Adipocyte (in vitro differentiated cells): ENCODE measurements around the gene HLA-B.
"Not testable (repeated sequence)": the region's sequence is repeated elsewhere in the genome, so short reads cannot be mapped to it uniquely, and the experiment has no call there.

Source experiments
- DNase-seq: peaks from one replicate; pipeline ENCODE4 v3.0.0-alpha.2; 2015; ENCODE audit warnings: low read depth
- H3K27me3 ChIP-seq: replicated peaks from 2 replicates; pipeline ENCODE4 v1.7.0; 2013; ENCODE audit warnings: mild to moderate bottlenecking, low read length, moderate library complexity; ENCODE audit not compliant: control insufficient read depth, insufficient read depth
- H3K36me3 ChIP-seq: 2 replicates; pipeline ENCODE4 v1.7.0; 2013; ENCODE audit warnings: low read length, mild to moderate bottlenecking, moderate library complexity; ENCODE audit not compliant: control insufficient read depth, insufficient read depth, severe bottlenecking
- H3K4me1 ChIP-seq: 2 replicates; pipeline ENCODE4 v1.7.0; 2013; ENCODE audit warnings: mild to moderate bottlenecking, low read length, moderate library complexity; ENCODE audit not compliant: control insufficient read depth, insufficient read depth
- H3K4me3 ChIP-seq: 2 replicates; pipeline ENCODE4 v1.7.0; 2013; ENCODE audit warnings: mild to moderate bottlenecking, low read length, moderate library complexity
- H3K9ac ChIP-seq: 2 replicates; pipeline ENCODE4 v1.7.0; 2013; ENCODE audit warnings: mild to moderate bottlenecking, low read length, moderate library complexity
- H3K9me3 ChIP-seq: 2 replicates; pipeline ENCODE4 v1.7.0; 2013; ENCODE audit warnings: mild to moderate bottlenecking, low read length, moderate library complexity; ENCODE audit not compliant: control insufficient read depth

Gene HLA-B

GRCh38 chr6:31356946-31357466 lies at the start of gene HLA-B:
Gene HLA-B (minus strand): TSS chr6:31357179. CDS start chr6:31357158, 21 bp downstream.
- Histone ChIP-seq H3K9me3 (no peaks in the 10 kb centered on the region), H3K9ac (peak within 1 kb of the TSS; percentile 83), H3K36me3 (peaks cover 6% of the 10 kb centered on the region), H3K27me3 (peaks cover 14% of the 10 kb centered on the region), H3K4me3 (peak within 1 kb of the TSS; percentile 84), H3K4me1 (peaks cover 4% of the 10 kb centered on the region)
- DNase-seq: peak; percentile 93

GRCh38 chr6:31405996-31406395 lies 49.0 kb upstream of the HLA-B start:
- no peak overlapping the region for H3K4me3 ChIP-seq
- no peaks in the 10 kb centered on the region for H3K9me3 ChIP-seq
- H3K4me1 ChIP-seq: peaks cover 37% of the 10 kb centered on the region
- H3K27me3 ChIP-seq: no peaks in the 10 kb centered on the region
- H3K9ac ChIP-seq: no peak overlapping the region
- no peak for DNase-seq
- peaks cover 8% of the 10 kb centered on the region for H3K36me3 ChIP-seq

- H3K27me3 ChIP-seq, DNase-seq, H3K9me3 ChIP-seq, H3K36me3 ChIP-seq: not testable (repeated sequence)
- H3K9ac ChIP-seq: peak overlapping the region; percentile 86
- peak overlapping the region; percentile 96 for H3K4me3 ChIP-seq
- H3K4me1 ChIP-seq: peaks cover 37% of the 10 kb centered on the region
Measured at GRCh38 chr6:31404061-31404364, 47.0 kb upstream of the HLA-B start.

GRCh38 chr6:31403283-31404060 lies 46.5 kb upstream of the HLA-B start, which contains the start of gene MICA:
Gene MICA (plus strand): TSS chr6:31403595. CDS start chr6:31403633, 38 bp downstream.
- Histone ChIP-seq H3K4me3 (peak within 1 kb of the TSS; percentile 96), H3K36me3 (peaks cover 6% of the 10 kb centered on the region), H3K9ac (peak within 1 kb of the TSS; percentile 86), H3K4me1 (peaks cover 41% of the 10 kb centered on the region), H3K9me3 (no peaks in the 10 kb centered on the region), H3K27me3 (no peaks in the 10 kb centered on the region)
- DNase-seq: peak; percentile 96

- Histone ChIP-seq H3K4me1 (peaks cover 41% of the 10 kb centered on the region), H3K36me3 (peaks cover 6% of the 10 kb centered on the region), H3K9ac (peak overlapping the region; percentile 86), H3K4me3 (peak overlapping the region; percentile 96), H3K27me3 (no peaks in the 10 kb centered on the region), H3K9me3 (no peaks in the 10 kb centered on the region)
- peak; percentile 28 for DNase-seq
Measured at GRCh38 chr6:31402324-31403282, 45.6 kb upstream of the HLA-B start.

- Histone ChIP-seq H3K9ac (peak overlapping the region; percentile 99), H3K27me3 (no peaks in the 10 kb centered on the region), H3K36me3 (peaks cover 6% of the 10 kb centered on the region), H3K4me3 (peak overlapping the region; percentile 96), H3K9me3 (no peaks in the 10 kb centered on the region), H3K4me1 (peaks cover 46% of the 10 kb centered on the region)
- DNase-seq: peak; percentile 81
Measured at GRCh38 chr6:31401403-31401802, 44.4 kb upstream of the HLA-B start.

- no peaks in the 10 kb centered on the region for H3K9me3 ChIP-seq
- H3K27me3 ChIP-seq: no peaks in the 10 kb centered on the region
- peak overlapping the region; percentile 96 for H3K4me3 ChIP-seq
- peak overlapping the region; percentile 99 for H3K9ac ChIP-seq
- DNase-seq: peak; percentile 73
- H3K36me3 ChIP-seq: peaks cover 2% of the 10 kb centered on the region
- peaks cover 50% of the 10 kb centered on the region for H3K4me1 ChIP-seq
Measured at GRCh38 chr6:31400467-31401289, 43.7 kb upstream of the HLA-B start.

GRCh38 chr6:31399589-31400466 lies 42.8 kb upstream of the HLA-B start:
- H3K27me3 ChIP-seq: no peaks in the 10 kb centered on the region
- peak overlapping the region; percentile 99 for H3K9ac ChIP-seq
- H3K4me1 ChIP-seq: peaks cover 50% of the 10 kb centered on the region
- DNase-seq: peak; percentile 96
- no peaks in the 10 kb centered on the region for H3K9me3 ChIP-seq
- H3K4me3 ChIP-seq: peak overlapping the region; percentile 96
- H3K36me3 ChIP-seq: no peaks in the 10 kb centered on the region

- H3K27me3 ChIP-seq: no peaks in the 10 kb centered on the region
- H3K4me1 ChIP-seq: peaks cover 43% of the 10 kb centered on the region
- H3K9ac ChIP-seq: peak overlapping the region; percentile 99
- H3K36me3 ChIP-seq: peaks cover 4% of the 10 kb centered on the region
- H3K9me3 ChIP-seq: no peaks in the 10 kb centered on the region
- peak overlapping the region; percentile 96 for H3K4me3 ChIP-seq
- DNase-seq: no peak
Measured at GRCh38 chr6:31397901-31398525, 41.0 kb upstream of the HLA-B start.

- not testable (repeated sequence) for H3K27me3 ChIP-seq, DNase-seq, H3K9me3 ChIP-seq, H3K36me3 ChIP-seq
- H3K4me3 ChIP-seq: peak overlapping the region; percentile 62
- H3K9ac ChIP-seq: peak overlapping the region; percentile 64
- peaks cover 35% of the 10 kb centered on the region for H3K4me1 ChIP-seq
Measured at GRCh38 chr6:31397153-31397499, 40.1 kb upstream of the HLA-B start.
